Chondrocyte (in vitro differentiated cells): ENCODE results near the gene MAD1L1. TPM values are rescaled to one million over a fixed set of nuclear protein-coding genes. Genes with fewer than 3 reads are reported as not detected.

Experiments
- DNase-seq: peaks from one replicate; pipeline ENCODE4 v3.0.0; 2021; ENCODE audit warnings: mixed read lengths, low spot score
- H3K27ac Mint-ChIP-seq: one replicate; pipeline ENCODE4 v1.8.0; 2021; ENCODE audit warnings: mild to moderate bottlenecking, moderate library complexity, mixed read lengths; ENCODE audit not compliant: unreplicated experiment
- H3K27me3 Mint-ChIP-seq: 2 replicates; pipeline ENCODE4 v1.8.0; 2021; ENCODE audit warnings: low read depth, mixed read lengths
- H3K36me3 Mint-ChIP-seq: 2 replicates; pipeline ENCODE4 v1.8.0; 2021; ENCODE audit warnings: low read depth, mixed read lengths
- H3K4me1 Mint-ChIP-seq: 2 replicates; pipeline ENCODE4 v1.8.0; 2021; ENCODE audit warnings: low read depth, mild to moderate bottlenecking, mixed read lengths
- H3K4me3 Mint-ChIP-seq: one replicate; pipeline ENCODE4 v1.8.0; 2021; ENCODE audit warnings: mild to moderate bottlenecking, moderate library complexity, mixed read lengths; ENCODE audit not compliant: unreplicated experiment
- H3K9me3 Mint-ChIP-seq: 2 replicates; pipeline ENCODE4 v1.8.0; 2021; ENCODE audit warnings: low read depth, mixed read lengths
- CTCF ChIP-seq: fragments of 200-600 bp; sonication (generic); IDR thresholded peaks from 2 replicates; pipeline ENCODE4 v1.5.0; 2021; ENCODE audit warnings: antibody characterized with exemption, mild to moderate bottlenecking, moderate library complexity
- total RNA-seq: library from RNA; stranded (reverse); gene quantifications from 3 replicates; pipeline ENCODE4 v1.2.1, GENCODE V29; 2021

Gene MAD1L1
- total RNA-seq, 1 donor from 2014 or later = 22.7 TPM

DNA sequence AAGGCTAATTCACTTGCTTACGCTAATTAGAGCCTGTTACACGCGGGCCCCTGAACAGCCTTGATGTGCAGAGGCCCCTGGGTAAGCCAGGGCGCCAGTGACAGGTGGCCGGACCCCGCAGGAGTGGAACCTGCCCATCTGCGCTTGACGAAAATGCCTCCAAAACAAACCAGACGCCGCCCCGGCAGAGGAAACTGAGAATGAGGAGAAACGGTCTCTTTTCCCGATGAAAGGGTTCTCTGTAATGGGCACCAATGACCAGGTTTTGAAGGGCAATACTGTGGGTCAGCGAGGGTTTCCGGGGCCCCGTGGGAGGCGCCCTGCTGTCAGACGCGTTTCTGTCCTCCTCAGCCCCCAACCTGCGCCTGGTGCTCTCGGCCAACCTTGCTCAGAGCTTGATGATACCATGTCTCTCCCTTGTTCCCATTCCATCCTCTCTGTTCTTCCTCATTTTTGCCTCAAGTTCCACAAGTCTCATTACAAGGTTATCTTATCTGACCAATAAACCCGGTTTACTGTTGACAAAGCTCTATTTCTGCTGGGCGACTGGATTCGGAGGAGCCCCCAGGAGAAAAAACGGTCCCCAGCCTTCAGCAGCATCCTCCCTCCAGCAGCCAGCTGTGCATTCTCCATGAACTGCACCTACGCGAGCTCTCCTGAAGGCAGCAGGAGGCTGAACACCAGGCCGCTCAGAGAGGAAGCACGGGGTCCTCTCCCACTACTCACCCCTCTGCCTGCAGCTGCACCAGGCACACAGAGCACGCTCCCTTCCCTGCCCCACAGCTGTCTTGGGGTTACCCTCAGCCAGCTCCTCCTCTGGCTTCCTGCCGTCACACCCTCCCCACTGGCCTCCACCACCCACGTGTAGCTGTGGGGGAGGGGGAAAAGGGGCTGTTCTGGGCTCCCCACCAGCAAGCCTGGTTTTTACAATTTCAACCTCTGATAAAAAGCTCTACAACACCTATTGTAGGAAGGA is 202.0 kb downstream of the MAD1L1 start:
- H3K4me1 Mint-ChIP-seq = peaks cover 4% of the 10 kb centered on the region
- peaks cover 32% of the 10 kb centered on the region for H3K9me3 Mint-ChIP-seq
- peaks cover 25% of the 10 kb centered on the region for H3K36me3 Mint-ChIP-seq
- H3K27ac Mint-ChIP-seq = no peak overlapping the region
- no peak for TF ChIP-seq CTCF
- DNase-seq = peak; percentile 77
- no peak overlapping the region for H3K4me3 Mint-ChIP-seq
- no peaks in the 10 kb centered on the region for H3K27me3 Mint-ChIP-seq

GRCh38 chr7:2029936-2030335 is 202.8 kb downstream of the MAD1L1 start:
- peak; percentile 83 for DNase-seq
- Mint-ChIP-seq H3K9me3 (peaks cover 38% of the 10 kb centered on the region), H3K27ac (no peak overlapping the region)

GRCh38 chr7:2029211-2029905 is 203.4 kb downstream of the MAD1L1 start:
- Mint-ChIP-seq H3K4me3 (no peak overlapping the region), H3K27me3 (no peaks in the 10 kb centered on the region), H3K9me3 (peaks cover 44% of the 10 kb centered on the region), H3K36me3 (peaks cover 33% of the 10 kb centered on the region), H3K27ac (no peak overlapping the region), H3K4me1 (peaks cover 5% of the 10 kb centered on the region)
- no peak for TF ChIP-seq CTCF
- peak; percentile 29 for DNase-seq

More at GRCh38 chr7:2029936-2030335, 202.8 kb downstream of the MAD1L1 start:
- TF ChIP-seq CTCF = no peak
- Mint-ChIP-seq H3K4me1 (peaks cover 4% of the 10 kb centered on the region), H3K27me3 (no peaks in the 10 kb centered on the region), H3K36me3 (peaks cover 30% of the 10 kb centered on the region), H3K4me3 (no peak overlapping the region)

DNA sequence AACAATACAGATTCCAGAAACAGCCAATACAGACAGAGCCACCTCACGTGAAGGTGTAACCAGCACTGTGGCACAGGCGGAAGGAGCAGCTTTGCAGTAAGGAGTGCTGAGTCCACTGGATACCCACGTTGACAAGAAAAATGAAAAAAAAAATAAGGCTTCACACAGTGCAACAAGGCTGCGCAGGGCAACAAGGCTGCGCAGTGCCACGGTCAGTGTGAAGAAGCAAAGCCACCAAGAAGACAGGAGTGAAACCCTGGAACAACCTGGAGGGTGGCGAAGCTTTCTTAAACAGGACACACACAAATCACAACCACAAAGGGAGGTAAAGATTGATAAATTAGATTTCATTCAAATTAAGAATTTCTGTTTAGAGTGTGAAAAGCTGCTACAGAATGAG is 204.0 kb downstream of the MAD1L1 start:
- H3K36me3 Mint-ChIP-seq = peaks cover 36% of the 10 kb centered on the region
- H3K27me3 Mint-ChIP-seq = no peaks in the 10 kb centered on the region

More for the DNA sequence above, 204.0 kb downstream of the MAD1L1 start:
- no peak for TF ChIP-seq CTCF
- no peak overlapping the region for H3K27ac Mint-ChIP-seq
- DNase-seq = peak; percentile 10
- H3K4me3 Mint-ChIP-seq = no peak overlapping the region
- H3K9me3 Mint-ChIP-seq = peaks cover 49% of the 10 kb centered on the region
- peaks cover 10% of the 10 kb centered on the region for H3K4me1 Mint-ChIP-seq
